Coronary artery (tissue), 2 donors: ENCODE results near the gene CD3G.

Source experiments
- DNase-seq: peaks from one replicate; pipeline ENCODE4 v3.0.0-alpha.2; 2017; ENCODE audit warnings: low spot score
- H3K27ac ChIP-seq, 2 donors: fragments of 200-600 bp; sonication (generic); one replicate each; pipeline ENCODE4 v1.5.1; 2016 to 2019
- H3K4me3 ChIP-seq: fragments of 200-600 bp; sonication (generic); 2 replicates; pipeline ENCODE4 v1.5.1; 2016; ENCODE audit warnings: mild to moderate bottlenecking, moderate library complexity
- TF ChIP-seq, protein P1 (sequence below): fragments of 200-600 bp; sonication (generic); IDR thresholded peaks from one replicate; pipeline ENCODE4 v1.5.1; 2019; ENCODE audit warnings: antibody characterized with exemption

Gene CD3G

GRCh38 chr11:118359295-118359958 is 15.3 kb downstream of the CD3G start, which contains the start of gene UBE4A:
Gene UBE4A, plus strand, starts transcription at chr11:118359600. Its CDS starts 5,481 bp downstream, at chr11:118365081.
- DNase-seq = peak; percentile 92
- Histone ChIP-seq H3K4me3 (peak within 1 kb of the TSS; percentile 80), H3K27ac (peak within 1 kb of the TSS; percentile 58 to 60)
- TF ChIP-seq, protein P1, sequence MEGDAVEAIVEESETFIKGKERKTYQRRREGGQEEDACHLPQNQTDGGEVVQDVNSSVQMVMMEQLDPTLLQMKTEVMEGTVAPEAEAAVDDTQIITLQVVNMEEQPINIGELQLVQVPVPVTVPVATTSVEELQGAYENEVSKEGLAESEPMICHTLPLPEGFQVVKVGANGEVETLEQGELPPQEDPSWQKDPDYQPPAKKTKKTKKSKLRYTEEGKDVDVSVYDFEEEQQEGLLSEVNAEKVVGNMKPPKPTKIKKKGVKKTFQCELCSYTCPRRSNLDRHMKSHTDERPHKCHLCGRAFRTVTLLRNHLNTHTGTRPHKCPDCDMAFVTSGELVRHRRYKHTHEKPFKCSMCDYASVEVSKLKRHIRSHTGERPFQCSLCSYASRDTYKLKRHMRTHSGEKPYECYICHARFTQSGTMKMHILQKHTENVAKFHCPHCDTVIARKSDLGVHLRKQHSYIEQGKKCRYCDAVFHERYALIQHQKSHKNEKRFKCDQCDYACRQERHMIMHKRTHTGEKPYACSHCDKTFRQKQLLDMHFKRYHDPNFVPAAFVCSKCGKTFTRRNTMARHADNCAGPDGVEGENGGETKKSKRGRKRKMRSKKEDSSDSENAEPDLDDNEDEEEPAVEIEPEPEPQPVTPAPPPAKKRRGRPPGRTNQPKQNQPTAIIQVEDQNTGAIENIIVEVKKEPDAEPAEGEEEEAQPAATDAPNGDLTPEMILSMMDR = no peak

DNA sequence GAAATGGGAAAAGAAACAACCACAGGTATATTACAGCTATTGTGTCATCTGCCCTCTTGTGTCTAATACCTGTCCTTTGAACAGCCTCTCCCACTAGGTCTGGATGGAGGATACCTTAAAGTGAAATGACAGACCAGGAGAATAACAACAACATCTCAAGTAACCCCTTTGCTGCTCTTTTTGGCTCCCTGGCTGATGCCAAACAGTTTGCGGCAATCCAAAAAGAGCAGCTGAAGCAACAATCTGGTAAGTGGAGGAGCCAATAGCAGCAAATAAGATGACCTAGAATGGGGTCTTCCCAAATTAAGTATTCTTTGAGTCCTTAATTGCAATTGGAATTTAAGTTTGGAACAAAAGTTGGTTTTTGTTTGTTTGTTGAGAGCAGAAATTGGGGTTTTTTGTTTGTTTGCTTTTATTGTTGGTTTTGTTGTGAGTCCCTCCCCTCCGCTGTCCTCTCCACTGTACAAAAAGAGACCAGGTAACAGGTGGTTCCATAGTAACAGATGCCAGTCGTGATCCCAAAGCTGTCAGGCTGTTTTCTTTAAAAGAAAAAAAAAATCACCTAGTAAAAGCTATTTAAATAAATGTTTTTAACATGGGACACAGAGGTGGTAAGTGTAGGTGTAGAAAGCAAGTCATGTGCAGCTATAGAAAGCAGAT is 20.9 kb downstream of the CD3G start:
- no peak overlapping the region for H3K4me3 ChIP-seq
- DNase-seq = no peak

GRCh38 chr11:118366287-118366686 is 22.1 kb downstream of the CD3G start:
- TF ChIP-seq, protein P1 = no peak
- Histone ChIP-seq H3K4me3 (no peak overlapping the region), H3K27ac (no peak overlapping the region)
- no peak for DNase-seq

More for the DNA sequence above, 20.9 kb downstream of the CD3G start:
- TF ChIP-seq, protein P1 = no peak
- no peak overlapping the region for H3K27ac ChIP-seq

- Histone ChIP-seq H3K4me3 (no peak overlapping the region), H3K27ac (no peak overlapping the region)
- DNase-seq = no peak
- TF ChIP-seq, protein P1 = no peak
Observed at GRCh38 chr11:118370774-118371173, 26.6 kb downstream of the CD3G start.

GRCh38 chr11:118373263-118373662 is 29.1 kb downstream of the CD3G start:
- TF ChIP-seq, protein P1 = no peak
- H3K4me3 ChIP-seq = no peak overlapping the region
- H3K27ac ChIP-seq = no peak overlapping the region
- no peak for DNase-seq

DNA sequence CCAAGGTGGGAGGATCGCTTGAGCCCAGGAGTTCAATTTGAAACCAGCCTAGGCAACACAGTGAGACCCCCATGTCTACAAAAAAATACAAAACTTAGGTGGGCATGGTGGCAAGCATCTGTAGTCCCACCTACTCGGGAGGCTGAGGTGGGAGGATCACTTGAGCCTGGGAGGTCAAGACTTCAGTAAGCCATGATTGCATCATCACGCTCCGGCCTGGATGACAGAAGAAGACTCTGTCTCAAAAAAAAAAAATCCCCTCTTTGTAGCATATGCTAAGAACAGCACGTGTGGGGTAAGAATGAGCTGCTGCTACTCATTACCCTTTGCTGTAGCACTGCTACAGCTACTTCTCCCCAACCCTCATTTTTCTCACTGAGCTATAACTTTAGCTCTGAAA is 29.7 kb downstream of the CD3G start:
- no peak for DNase-seq

More for the DNA sequence above, 29.7 kb downstream of the CD3G start:
- TF ChIP-seq, protein P1 = no peak
- H3K27ac ChIP-seq = no peak overlapping the region
- no peak overlapping the region for H3K4me3 ChIP-seq
